GM18907 (cell line): ENCODE results near the gene PIP4K2A.
"Not testable (repeated sequence)": the region's sequence is repeated elsewhere in the genome, so short reads cannot be mapped to it uniquely, and the experiment has no call there.

ENCODE experiments used
- ATAC-seq: cut with Tn5 transposase; IDR thresholded peaks from one replicate; pipeline ENCODE4 v1.9.1; 2021; ENCODE audit warnings: mild to moderate bottlenecking, moderate library complexity; ENCODE audit not compliant: unreplicated experiment

PIP4K2A gene

GRCh38 chr10:22531441-22531840 is 182.9 kb downstream of the PIP4K2A start:
- no peak for ATAC-seq

GRCh38 chr10:22531008-22531407 is 183.4 kb downstream of the PIP4K2A start:
- ATAC-seq: no peak

DNA sequence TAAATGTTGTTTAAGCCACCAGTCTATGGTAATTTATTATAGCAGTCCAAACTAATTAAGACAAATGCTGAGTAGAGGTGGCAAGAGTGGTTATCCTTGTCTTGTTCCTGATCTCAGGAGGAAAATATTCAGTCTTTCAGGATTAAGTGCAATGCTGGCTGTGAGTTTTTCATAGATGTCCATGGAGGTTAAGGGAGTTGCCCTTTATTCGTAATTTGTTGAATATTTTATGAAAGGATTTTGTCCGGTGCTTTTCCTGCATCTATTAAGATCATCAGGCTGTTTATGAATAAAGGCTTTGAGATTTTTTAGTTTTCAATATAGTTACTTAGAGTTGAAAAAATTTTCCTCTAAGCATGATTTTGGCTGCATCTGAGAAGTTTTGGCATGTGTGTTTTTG is 186.9 kb downstream of the PIP4K2A start:
- ATAC-seq: no peak

DNA sequence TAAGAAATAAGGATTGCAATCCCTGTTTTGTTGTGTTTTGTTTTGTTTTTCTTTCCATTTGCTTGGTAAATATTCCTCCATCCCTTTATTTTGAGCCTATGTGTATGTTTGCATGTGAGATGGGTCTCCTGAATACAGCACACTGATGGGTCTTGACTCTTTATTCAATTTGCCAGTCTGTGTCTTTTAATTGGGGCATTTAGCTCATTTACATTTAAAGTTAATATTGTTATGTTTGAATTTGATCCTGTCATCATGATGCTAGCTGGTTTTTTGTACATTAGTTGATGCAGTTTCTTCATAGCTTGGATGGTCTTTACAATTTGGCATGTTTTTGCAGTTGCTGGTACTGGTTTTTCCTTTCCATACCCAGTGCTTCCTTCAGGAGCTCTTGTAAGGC is 190.0 kb downstream of the PIP4K2A start:
- ATAC-seq: not testable (repeated sequence)

GRCh38 chr10:22520645-22521044 is 193.7 kb downstream of the PIP4K2A start:
- not testable (repeated sequence) for ATAC-seq

DNA sequence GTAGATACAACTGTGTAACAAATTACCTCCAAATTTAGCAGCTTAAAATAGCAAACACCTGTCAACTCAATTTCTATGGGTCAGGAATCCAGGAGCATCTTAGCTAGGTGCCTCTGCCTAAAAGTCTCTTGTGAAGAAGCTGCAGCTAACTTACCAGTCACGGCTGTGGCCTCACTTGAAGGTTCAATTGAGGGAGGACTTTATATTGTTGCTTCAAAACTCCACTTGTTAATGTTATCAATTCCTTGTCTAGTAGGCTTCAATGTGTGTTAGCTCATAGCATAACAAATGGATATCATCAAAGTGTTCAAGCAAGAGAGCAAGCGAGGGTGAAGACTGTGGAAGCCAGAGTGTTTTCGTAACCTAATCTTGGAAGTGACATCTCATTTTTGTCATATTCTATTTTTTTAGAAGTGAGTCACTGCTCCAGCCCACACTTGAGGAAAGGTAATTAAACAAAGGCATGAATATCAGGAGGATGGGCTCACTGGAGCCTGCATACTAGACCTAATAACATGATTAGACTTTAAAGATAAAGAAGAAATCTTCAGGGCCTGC is 196.1 kb downstream of the PIP4K2A start:
- ATAC-seq: no peak

GRCh38 chr10:22515009-22515408 is 199.4 kb downstream of the PIP4K2A start:
- ATAC-seq: no peak

DNA sequence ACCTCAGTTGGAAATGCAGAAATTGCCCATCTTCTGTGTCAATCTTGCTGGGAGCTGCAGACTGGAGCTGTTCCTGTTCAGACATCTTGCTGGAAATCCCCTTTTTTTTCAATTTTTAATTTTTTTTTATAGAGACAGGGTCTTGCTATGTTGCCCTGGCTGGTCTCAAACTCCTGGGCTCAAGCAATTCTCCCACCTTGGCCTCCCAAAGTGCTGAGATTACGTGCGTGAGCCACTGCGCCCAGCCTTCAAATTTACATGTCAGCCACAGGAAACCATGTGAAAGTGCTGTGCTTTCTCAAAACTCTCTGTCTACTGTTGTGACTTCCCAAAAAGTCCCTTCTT is 200.0 kb downstream of the PIP4K2A start:
- ATAC-seq: not testable (repeated sequence)

GRCh38 chr10:22513483-22514413 is 200.6 kb downstream of the PIP4K2A start:
- not testable (repeated sequence) for ATAC-seq

- ATAC-seq: not testable (repeated sequence)
These were observed 202.4 kb downstream of the PIP4K2A start for GRCh38 chr10:22512015-22512414.

- not testable (repeated sequence) for ATAC-seq
These were observed 206.2 kb downstream of the PIP4K2A start for GRCh38 chr10:22508214-22508613.

- no peak for ATAC-seq
These were observed 208.3 kb downstream of the PIP4K2A start for GRCh38 chr10:22505911-22506685.

DNA sequence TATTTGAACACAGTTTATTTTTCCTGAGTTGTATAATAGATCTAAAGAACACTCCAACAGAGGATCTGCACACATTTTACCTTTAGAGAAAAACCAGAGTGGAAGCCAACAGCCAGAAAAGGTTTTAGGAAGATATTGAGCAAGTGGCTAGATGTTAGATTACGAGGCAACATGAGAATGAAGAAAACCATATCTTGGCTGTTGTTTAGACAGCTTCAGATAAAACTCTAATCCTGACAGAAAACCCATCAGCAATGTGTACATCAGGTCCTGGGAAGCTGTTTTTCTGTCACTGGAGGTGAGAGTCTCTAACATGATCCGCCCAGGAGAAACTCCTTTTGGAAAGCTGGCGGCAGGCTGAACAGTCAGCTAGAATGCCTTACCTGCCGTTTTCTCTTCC is 209.6 kb downstream of the PIP4K2A start:
- no peak for ATAC-seq

DNA sequence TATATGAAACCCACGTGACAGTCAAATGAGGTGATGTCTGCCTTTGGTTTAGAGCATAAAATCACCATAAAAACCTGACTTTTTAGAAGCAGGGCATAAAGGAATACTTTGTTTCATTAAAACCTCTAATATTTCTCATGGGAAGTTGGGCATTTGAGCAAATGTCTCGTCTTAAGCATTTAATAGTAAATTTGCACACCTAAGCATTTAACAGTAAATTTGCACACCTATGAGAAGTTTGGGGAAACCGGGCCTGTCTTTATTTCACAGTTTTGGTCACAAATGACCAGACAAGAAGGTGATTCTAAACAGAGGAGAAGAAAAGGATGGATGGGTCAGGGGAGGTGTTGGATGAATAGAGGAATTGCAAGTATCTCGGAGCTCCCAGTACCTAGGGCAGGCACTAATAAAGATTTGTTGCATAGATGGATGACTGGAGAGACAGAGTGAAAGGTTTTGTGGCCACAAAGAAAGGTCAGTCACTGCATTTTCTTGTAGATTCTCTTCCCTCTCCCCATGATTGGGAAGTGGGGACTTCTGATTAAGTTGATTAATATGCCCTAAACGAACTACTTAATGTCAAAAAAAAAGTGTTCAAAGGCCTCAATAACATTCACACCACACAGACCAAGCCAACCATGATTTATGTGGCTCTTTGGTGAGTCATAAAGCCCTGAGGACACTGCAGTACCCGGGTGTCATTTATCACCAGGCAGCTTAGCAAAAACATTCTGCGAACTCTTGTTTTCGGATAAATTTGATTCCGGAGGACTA is 210.9 kb downstream of the PIP4K2A start:
- no peak for ATAC-seq

GRCh38 chr10:22501863-22502262 is 212.5 kb downstream of the PIP4K2A start:
- ATAC-seq: no peak

GRCh38 chr10:22501413-22501812 is 213.0 kb downstream of the PIP4K2A start:
- no peak for ATAC-seq

- no peak for ATAC-seq
These were observed 213.6 kb downstream of the PIP4K2A start for GRCh38 chr10:22500656-22501340.

GRCh38 chr10:22499973-22500372 is 214.4 kb downstream of the PIP4K2A start:
- not testable (repeated sequence) for ATAC-seq

GRCh38 chr10:22495396-22495795 is 219.0 kb downstream of the PIP4K2A start:
- ATAC-seq: no peak

DNA sequence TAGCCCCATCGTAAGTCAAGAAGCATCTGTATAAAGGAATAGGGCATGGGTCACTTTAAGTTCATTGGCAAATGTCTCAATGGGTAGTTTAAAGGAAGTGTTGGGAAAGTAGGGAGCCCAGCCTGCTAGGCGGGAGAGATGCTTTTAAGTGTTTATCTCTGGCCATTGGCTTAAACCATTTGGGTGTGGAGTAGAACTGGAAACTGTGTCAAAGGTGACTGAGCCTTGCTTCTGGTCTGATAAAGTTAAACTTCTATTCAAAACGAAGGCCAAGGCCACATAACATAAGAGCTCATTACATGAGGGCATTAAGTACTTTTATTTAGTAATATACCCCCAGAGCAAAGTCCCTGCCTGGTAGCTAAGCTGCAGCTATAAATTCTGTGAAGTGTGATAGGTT is 220.4 kb downstream of the PIP4K2A start:
- no peak for ATAC-seq
